MM.1S (cell line): ENCODE measurements around the gene IGSF5.

Source experiments
- DNase-seq: peaks from one replicate; pipeline ENCODE4 v3.0.0-alpha.2; 2015
- H2AFZ ChIP-seq: fragments of 300-600 bp; sonication (generic); 2 replicates; pipeline ENCODE4 v1.6.0; 2016; ENCODE audit warnings: antibody characterized with exemption, low read length
- H3F3A ChIP-seq: fragments of 300-600 bp; sonication (generic); 2 replicates; pipeline ENCODE4 v1.6.1; 2016; ENCODE audit warnings: mild to moderate bottlenecking, antibody characterized with exemption, low read length, moderate library complexity, mixed read lengths; ENCODE audit not compliant: insufficient read depth
- H3K27ac ChIP-seq: fragments of 300-600 bp; sonication (generic); 2 replicates; pipeline ENCODE4 v1.5.1; 2016; ENCODE audit warnings: mild to moderate bottlenecking, low read length
- H3K27me3 ChIP-seq: fragments of 300-600 bp; sonication (generic); replicated peaks from 2 replicates; pipeline ENCODE4 v1.6.0; 2016; ENCODE audit warnings: low read length; ENCODE audit not compliant: insufficient read depth
- H3K36me3 ChIP-seq: fragments of 300-600 bp; sonication (generic); replicated peaks from 2 replicates; pipeline ENCODE4 v1.6.1; 2016; ENCODE audit warnings: mild to moderate bottlenecking, low read length, mixed read lengths; ENCODE audit not compliant: insufficient read depth
- H3K4me1 ChIP-seq: fragments of 300-600 bp; sonication (generic); 2 replicates; pipeline ENCODE4 v1.6.1; 2016; ENCODE audit warnings: low read length, mixed read lengths
- H3K4me2 ChIP-seq: fragments of 300-600 bp; sonication (generic); 2 replicates; pipeline ENCODE4 v1.6.0; 2016; ENCODE audit warnings: low read depth, low read length
- H3K4me3 ChIP-seq: fragments of 300-600 bp; sonication (generic); 2 replicates; pipeline ENCODE4 v1.5.1; 2016; ENCODE audit warnings: low read length, mixed read lengths
- H3K79me2 ChIP-seq: fragments of 300-600 bp; sonication (generic); 2 replicates; pipeline ENCODE4 v1.6.1; 2016; ENCODE audit warnings: mixed run types, low read length, mixed read lengths
- H3K9ac ChIP-seq: fragments of 300-600 bp; sonication (generic); 2 replicates; pipeline ENCODE4 v1.6.1; 2016; ENCODE audit warnings: low read length, mixed read lengths
- H3K9me2 ChIP-seq: fragments of 300-600 bp; sonication (generic); replicated peaks from 2 replicates; pipeline ENCODE4 v1.6.1; 2016; ENCODE audit warnings: mild to moderate bottlenecking, low read length, mixed read lengths; ENCODE audit not compliant: insufficient read depth
- H3K9me3 ChIP-seq: fragments of 300-600 bp; sonication (generic); replicated peaks from 2 replicates; pipeline ENCODE4 v1.6.1; 2016; ENCODE audit warnings: mild to moderate bottlenecking, low read length, mixed read lengths; ENCODE audit not compliant: insufficient read depth
- H4K20me1 ChIP-seq: fragments of 300-600 bp; sonication (generic); 2 replicates; pipeline ENCODE4 v1.6.1; 2016; ENCODE audit warnings: mild to moderate bottlenecking, low read length, moderate library complexity, mixed read lengths; ENCODE audit not compliant: insufficient read depth
- EZH2 ChIP-seq: fragments of 300-600 bp; sonication (generic); optimal IDR thresholded peaks from 2 replicates; pipeline ENCODE3; 2017; ENCODE audit warnings: low read depth, mild to moderate bottlenecking, antibody characterized with exemption, low read length, mixed read lengths
- EZH2phosphoT487 ChIP-seq: fragments of 300-600 bp; sonication (generic); IDR thresholded peaks from 2 replicates; pipeline ENCODE4 v1.6.1; 2018; ENCODE audit warnings: antibody characterized with exemption, low read length
- TF ChIP-seq, protein P1 (sequence below): fragments of 300-600 bp; sonication (generic); IDR thresholded peaks from 2 replicates; pipeline ENCODE4 v1.5.1; 2016; ENCODE audit warnings: antibody characterized with exemption, low read length, mixed read lengths

The IGSF5 gene

DNA sequence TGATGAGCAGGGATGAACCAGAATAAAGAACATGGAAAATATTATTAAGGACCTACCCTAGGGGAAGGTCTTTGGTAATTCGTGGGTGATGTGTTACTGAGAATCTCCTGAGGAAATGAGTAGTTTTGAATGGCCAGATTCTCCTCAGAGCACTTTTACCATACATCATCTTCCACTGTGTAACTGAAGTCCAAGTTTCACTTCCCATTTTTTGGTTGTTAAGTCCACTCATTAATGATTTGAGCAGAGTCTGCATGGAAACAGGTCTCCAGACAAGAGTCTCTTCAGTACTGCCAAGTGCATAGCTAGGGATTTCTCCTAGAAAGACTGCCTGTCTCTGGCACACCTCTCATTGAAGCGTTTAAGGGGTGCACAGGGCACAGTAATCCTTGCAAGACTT lies 73.6 kb downstream of the IGSF5 start:
- Histone ChIP-seq H4K20me1 (no peaks in the 10 kb centered on the region), H3K36me3 (no peaks in the 10 kb centered on the region), H3K4me2 (no peak overlapping the region), H3K79me2 (no peaks in the 10 kb centered on the region), H3K9me3 (no peaks in the 10 kb centered on the region), H3F3A (no peaks in the 10 kb centered on the region), H3K9me2 (no peaks in the 10 kb centered on the region), H3K4me1 (no peaks in the 10 kb centered on the region), H3K27ac (no peak overlapping the region), H3K9ac (no peak overlapping the region), H3K4me3 (no peak overlapping the region), H2AFZ (no peak overlapping the region), H3K27me3 (no peaks in the 10 kb centered on the region)
- DNase-seq = peak; percentile 17
- no peak for TF ChIP-seq EZH2
- TF ChIP-seq EZH2phosphoT487 = no peak
- TF ChIP-seq, protein P1, sequence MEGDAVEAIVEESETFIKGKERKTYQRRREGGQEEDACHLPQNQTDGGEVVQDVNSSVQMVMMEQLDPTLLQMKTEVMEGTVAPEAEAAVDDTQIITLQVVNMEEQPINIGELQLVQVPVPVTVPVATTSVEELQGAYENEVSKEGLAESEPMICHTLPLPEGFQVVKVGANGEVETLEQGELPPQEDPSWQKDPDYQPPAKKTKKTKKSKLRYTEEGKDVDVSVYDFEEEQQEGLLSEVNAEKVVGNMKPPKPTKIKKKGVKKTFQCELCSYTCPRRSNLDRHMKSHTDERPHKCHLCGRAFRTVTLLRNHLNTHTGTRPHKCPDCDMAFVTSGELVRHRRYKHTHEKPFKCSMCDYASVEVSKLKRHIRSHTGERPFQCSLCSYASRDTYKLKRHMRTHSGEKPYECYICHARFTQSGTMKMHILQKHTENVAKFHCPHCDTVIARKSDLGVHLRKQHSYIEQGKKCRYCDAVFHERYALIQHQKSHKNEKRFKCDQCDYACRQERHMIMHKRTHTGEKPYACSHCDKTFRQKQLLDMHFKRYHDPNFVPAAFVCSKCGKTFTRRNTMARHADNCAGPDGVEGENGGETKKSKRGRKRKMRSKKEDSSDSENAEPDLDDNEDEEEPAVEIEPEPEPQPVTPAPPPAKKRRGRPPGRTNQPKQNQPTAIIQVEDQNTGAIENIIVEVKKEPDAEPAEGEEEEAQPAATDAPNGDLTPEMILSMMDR = no peak

DNA sequence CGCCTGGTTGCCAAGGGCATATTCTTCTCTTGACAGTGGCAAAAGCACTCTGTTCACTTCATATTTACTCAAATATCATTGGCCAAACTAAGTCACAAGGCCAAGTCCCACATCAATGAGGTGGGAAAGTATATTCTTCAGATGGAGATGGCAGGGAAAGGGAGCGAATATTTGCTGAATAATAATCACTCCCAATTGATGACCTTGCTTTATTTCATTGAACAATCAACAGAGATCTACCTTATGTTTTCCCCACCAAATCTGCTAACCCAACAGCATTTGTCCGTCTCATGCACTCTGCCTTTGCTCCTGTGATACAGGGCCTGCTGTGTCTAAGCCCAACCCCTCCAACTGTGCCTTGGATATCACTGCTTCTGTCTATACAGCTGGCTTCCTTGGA lies 77.1 kb downstream of the IGSF5 start:
- H3K4me3 ChIP-seq = no peak overlapping the region
- no peaks in the 10 kb centered on the region for H4K20me1 ChIP-seq
- no peak overlapping the region for H3K9ac ChIP-seq
- no peak overlapping the region for H2AFZ ChIP-seq
- no peaks in the 10 kb centered on the region for H3K27me3 ChIP-seq
- no peak for DNase-seq
- H3K79me2 ChIP-seq = no peaks in the 10 kb centered on the region
- no peaks in the 10 kb centered on the region for H3K9me2 ChIP-seq
- H3K27ac ChIP-seq = no peak overlapping the region
- no peaks in the 10 kb centered on the region for H3K9me3 ChIP-seq
- TF ChIP-seq, protein P1 = no peak
- H3F3A ChIP-seq = no peaks in the 10 kb centered on the region
- no peaks in the 10 kb centered on the region for H3K4me1 ChIP-seq
- no peaks in the 10 kb centered on the region for H3K36me3 ChIP-seq
- no peak overlapping the region for H3K4me2 ChIP-seq

DNA sequence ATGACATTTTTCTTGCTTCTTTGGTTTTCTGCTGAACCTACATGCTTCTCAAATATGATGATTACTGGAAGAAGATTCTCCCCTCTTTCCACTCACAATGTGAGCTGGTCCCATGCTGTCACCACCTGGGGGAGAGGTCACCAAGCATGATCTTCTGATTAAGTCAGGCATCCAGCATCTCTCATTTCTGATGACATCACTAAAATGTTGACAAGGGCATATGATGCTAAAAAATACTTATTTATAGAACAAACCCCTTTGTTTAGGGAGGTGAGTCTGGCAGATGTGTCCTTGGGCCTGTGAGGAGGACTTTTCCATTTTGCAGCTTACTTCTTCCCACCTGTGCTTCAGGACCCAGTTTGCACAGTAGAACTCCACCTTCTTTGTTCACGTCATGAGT lies 80.3 kb downstream of the IGSF5 start:
- no peaks in the 10 kb centered on the region for H3F3A ChIP-seq
- H4K20me1 ChIP-seq = no peaks in the 10 kb centered on the region
- H3K36me3 ChIP-seq = no peaks in the 10 kb centered on the region
- no peak overlapping the region for H3K4me2 ChIP-seq
- no peaks in the 10 kb centered on the region for H3K9me2 ChIP-seq
- H3K27ac ChIP-seq = no peak overlapping the region
- no peaks in the 10 kb centered on the region for H3K79me2 ChIP-seq
- no peaks in the 10 kb centered on the region for H3K27me3 ChIP-seq
- TF ChIP-seq, protein P1 = no peak
- no peak for TF ChIP-seq EZH2
- no peak for TF ChIP-seq EZH2phosphoT487
- H3K9me3 ChIP-seq = no peaks in the 10 kb centered on the region
- no peak overlapping the region for H3K4me3 ChIP-seq
- no peak overlapping the region for H2AFZ ChIP-seq
- no peak overlapping the region for H3K9ac ChIP-seq
- DNase-seq = no peak
- H3K4me1 ChIP-seq = no peaks in the 10 kb centered on the region

DNA sequence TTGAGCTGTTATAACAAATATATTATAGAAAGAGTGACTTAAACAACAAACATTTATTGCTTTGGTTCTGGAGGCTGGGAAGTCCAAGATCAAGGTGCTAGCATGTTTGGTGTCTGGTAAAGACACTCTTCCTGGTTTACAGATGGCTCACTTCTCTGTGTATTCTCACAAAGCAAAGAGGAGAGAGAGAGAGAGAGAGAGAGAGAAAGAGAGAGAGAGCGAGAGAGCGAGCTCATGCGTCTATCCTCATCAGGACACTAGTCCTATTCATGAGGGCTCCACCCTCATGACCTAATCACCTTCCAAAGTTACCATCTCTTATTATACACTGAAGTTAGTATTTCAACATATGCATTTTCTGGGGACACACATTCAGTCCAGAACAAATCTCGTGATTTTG lies 89.6 kb downstream of the IGSF5 start:
- Histone ChIP-seq H3K4me1 (no peaks in the 10 kb centered on the region), H3K36me3 (no peaks in the 10 kb centered on the region), H3K27me3 (no peaks in the 10 kb centered on the region), H3K9ac (no peak overlapping the region), H3K9me3 (no peaks in the 10 kb centered on the region), H3F3A (no peaks in the 10 kb centered on the region), H3K79me2 (no peaks in the 10 kb centered on the region), H3K4me3 (no peak overlapping the region), H4K20me1 (no peaks in the 10 kb centered on the region), H2AFZ (no peak overlapping the region), H3K9me2 (no peaks in the 10 kb centered on the region), H3K4me2 (no peak overlapping the region), H3K27ac (no peak overlapping the region)
- no peak for TF ChIP-seq EZH2
- DNase-seq = no peak
